GM19438 (cell line): ENCODE results near the gene DNAJC5.
"Not testable (repeated sequence)": the region's sequence is repeated elsewhere in the genome, so short reads cannot be mapped to it uniquely, and the experiment has no call there.

Experiments used
- ATAC-seq: cut with Tn5 transposase; IDR thresholded peaks from one replicate; pipeline ENCODE4 v1.9.1; 2021; ENCODE audit warnings: low read depth; ENCODE audit not compliant: unreplicated experiment

The DNAJC5 gene

DNA sequence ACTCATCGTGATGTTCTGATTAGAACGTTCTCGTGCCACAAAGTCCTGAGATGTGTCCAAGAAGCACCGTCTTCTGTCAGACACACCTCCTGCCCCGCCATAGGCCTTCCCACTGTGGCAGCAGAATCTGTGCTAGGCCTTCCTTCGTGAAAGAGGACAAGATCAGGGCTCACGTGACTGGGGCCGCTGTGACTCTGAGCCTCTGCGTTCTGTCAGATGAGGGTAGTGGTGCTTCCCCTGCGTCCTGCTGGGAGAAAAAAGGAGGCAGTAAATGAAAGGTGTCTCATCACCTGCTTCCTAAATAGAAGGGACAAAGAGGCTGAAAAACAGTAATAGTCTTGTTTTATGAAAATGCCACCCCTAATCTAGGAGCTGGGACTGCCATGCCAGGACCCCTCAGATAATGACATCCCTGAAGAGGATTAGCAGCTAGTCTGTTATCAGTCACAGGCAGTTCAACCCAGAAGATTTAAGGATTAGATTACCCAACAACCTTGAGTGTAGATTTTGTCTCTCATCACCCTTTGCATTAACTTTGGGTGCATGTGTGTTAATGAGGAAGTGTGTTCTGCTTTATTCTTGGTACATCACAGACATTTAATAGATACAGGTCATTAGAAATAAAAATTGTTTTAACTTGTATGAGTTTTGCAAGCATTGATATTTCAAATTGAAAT lies 4.1 kb downstream of the DNAJC5 start:
- ATAC-seq, result no peak

- ATAC-seq, result no peak
These were observed 5.5 kb downstream of the DNAJC5 start for GRCh38 chr20:63900413-63900812.

DNA sequence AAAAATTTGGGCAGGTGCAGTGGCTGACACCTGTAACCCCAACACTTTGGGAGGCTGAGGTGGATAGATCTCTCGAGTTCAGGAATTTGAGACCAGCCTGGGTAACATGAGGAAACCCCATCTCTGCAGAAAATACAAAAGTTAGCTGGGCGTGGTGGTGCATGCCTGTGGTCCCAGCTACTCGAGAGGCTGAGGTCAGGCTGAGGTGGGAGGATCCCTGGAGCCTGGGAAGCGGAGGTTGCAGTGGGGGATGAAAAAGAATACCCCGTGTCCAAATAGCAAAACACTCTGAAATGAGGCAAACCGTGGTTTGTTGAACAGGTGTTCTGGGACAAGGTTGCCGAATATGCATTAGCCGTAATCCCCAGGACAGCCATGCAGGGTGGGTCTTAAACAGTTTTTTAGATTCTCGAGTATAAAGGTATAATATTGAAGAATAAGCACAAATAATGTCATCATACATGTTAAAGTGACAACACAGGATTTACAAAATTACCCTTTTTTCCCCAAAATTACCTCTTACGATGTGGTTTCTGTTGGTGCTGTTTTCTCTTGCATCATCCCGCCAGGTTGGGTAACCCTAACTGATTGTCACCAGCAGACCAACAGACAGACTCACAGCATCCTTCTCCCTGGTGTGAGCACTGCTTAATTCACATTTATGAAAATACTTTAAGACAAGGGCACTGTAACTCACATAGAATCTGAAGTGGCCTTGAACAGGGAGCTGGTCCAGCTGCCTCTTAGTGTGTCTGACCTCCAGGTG lies 9.1 kb downstream of the DNAJC5 start:
- ATAC-seq, result no peak

DNA sequence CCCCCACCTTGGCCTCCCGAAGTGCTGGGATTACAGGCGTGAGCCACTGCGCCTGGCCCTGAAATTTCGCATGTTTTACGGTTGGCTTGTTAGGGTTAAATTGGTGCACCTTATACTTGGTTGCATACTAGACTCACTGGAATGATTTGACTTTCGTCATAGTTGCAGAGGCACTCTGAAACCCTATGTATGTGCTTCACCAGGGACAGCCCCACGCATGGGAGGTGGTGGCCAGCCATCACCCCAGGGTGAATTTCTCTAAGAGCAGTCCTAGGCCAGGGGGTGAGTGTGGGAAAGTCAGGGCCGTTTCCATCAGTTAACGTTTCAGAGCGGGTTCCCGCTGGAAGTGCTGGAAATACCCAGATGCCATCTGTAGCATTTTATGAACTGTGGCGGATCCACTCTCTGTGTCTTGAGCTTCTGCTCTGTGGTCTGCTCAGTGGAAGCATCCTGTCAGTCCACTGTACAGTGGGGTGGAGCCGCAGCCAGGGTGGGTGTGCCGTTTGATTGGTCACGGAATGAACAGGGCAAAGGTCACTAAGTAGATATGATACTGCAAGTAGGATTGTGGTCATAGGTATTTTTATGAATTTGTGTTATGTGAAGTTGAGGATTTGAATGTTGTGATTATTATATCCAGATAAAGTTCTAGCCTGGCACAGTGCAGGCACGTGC lies 13.2 kb downstream of the DNAJC5 start:
- no peak for ATAC-seq

GRCh38 chr20:63911176-63911575 lies 16.2 kb downstream of the DNAJC5 start:
- no peak for ATAC-seq

GRCh38 chr20:63913768-63914167 lies 18.8 kb downstream of the DNAJC5 start:
- ATAC-seq, result no peak

DNA sequence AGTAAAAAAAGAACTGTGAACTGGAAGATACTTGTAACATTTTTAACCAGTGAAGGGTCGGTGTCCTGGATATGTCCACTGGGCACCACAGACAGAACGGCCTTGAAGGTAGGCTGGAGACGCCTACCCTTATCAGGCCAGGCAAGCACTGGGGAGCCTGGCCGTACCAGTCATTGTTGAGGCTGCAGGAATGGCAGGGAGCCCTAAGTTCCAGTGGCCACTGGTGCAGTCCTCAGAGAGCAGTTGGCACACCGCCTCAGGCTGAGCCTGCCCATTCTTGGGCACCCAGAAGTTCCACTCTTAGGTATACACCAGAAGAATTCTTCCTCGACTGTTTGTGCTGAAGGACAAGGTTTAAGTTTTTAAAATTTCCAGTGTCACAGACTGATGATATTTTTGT lies 20.5 kb downstream of the DNAJC5 start:
- ATAC-seq, result no peak

DNA sequence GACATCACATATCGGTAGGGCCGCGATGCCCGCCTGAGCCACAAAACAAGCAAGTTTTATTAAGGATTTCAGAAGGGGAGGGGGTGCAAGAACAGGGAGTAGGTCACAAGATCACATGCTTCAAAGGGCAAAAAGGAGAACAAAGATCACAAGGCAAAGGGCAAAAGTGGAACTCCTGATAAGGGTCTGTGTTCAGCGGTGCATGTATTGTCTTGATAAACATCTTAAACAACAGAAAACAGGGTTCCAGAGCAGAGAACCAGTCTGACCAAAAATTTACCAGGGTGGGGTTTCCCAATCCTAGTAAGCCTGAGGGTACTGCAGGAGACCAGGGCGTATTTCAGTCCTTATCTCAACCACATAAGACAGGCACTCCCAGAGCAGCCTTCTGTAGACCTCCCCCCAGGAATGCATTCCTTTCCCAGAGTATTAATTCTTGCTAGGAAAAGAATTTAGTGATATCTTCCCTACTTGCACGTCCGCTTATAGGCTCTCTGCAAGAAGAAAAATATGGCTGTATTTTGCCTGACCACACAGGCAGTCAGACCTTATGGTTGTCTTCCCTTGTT lies 21.5 kb downstream of the DNAJC5 start:
- ATAC-seq, result not testable (repeated sequence)

DNA sequence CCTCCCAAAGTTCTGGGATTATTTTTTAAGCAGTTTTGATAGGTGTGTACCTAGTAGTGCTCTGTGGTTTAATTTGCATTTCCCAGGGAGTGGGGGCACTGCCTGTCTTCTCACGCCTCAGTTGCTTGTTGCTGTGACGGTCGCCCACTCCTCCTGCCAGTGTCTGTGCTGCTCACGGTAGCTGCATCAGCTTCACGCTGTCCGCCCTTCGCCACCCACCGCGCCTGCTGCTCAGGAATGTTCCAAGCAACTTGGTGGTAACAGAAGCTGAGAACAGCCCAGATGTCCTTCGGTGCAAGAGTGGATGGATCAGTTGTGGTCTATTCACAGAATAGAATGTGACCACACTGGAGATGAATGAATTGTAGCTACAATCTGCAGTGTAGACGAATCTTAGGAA lies 22.9 kb downstream of the DNAJC5 start:
- no peak for ATAC-seq

DNA sequence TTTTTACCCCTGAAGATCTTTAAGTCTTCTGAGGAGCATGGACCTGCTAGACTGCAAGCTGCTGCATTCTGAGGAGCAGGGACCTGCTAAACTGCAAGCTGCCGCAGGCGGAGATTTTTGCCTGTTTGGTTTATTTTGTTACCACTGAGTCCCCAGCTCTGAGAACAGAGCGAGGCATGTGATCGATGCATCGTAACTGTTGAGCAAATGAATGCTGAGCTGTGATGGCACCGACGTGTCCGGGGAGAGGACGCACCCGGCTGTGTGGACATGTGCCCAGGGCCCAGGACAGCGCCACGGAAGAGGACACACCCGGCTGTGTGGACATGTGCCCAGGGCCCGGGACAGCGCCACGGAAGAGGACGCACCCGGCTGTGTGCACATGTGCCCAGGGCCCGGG lies 24.2 kb downstream of the DNAJC5 start:
- ATAC-seq, result no peak

DNA sequence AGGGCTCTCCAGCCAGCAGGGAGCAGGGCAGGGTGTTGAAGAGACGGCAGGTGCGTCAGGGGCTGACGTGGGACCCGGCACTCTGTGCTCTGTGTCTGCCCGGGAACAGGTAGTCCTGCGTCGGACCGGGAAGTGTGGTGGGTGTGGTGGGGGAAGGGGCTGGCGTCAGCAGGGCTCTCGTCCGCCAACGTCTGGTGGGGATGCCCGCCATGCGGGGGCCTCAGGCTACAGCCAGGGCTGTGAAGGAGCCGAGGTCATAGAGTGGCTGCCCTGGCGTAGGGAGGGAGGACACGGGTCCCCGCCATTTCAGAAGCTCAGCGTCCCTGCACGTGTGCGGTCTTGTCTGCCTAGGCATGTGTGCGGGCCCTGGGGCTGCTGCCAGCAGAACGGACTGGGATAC lies 25.3 kb downstream of the DNAJC5 start:
- ATAC-seq, result no peak

DNA sequence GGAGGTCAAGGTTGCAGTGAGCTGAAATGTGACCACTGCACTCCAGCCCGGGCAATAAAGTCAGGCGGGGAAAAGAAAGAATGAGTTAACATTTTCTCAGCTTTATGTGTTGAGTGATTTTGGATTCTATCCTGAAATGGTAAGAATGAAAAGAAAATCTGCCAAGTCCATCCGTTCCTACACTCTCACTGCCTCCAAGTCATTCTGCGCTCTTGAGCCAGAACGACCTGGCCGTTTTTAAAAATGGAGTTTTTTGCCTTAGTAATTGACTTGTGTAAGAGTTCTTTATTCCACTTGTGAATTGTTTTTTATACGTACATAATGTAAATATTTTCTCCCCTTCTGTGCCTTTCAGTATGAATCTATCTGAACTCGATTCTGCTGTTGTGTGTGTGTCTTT lies 28.7 kb downstream of the DNAJC5 start:
- ATAC-seq, result no peak

GRCh38 chr20:63924241-63924640 lies 29.3 kb downstream of the DNAJC5 start:
- no peak for ATAC-seq

GRCh38 chr20:63926298-63926697 lies 31.4 kb downstream of the DNAJC5 start:
- no peak for ATAC-seq

DNA sequence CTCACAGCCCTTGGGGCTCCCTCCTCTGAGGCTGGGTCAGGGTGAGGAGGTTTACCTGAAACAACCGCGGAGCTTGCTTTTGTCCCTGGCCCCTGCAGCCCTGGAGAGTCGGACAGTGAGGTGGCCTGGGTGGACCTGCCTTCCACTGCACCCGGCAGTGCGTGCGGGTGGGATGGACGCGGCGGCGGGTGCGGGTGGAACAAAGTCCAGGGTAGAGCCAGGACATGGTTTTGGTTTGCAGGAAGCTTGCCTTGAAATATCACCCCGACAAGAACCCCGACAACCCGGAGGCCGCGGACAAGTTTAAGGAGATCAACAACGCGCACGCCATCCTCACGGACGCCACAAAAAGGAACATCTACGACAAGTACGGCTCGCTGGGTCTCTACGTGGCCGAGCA lies 34.1 kb downstream of the DNAJC5 start:
- no peak for ATAC-seq

- ATAC-seq, result not testable (repeated sequence)
These were observed 34.6 kb downstream of the DNAJC5 start for GRCh38 chr20:63929473-63929883.

GRCh38 chr20:63930971-63931553 lies 36.1 kb downstream of the DNAJC5 start:
- ATAC-seq, result no peak

GRCh38 chr20:63931735-63932134 lies 36.8 kb downstream of the DNAJC5 start:
- no peak for ATAC-seq

- ATAC-seq, result no peak
These were observed 37.8 kb downstream of the DNAJC5 start for GRCh38 chr20:63932606-63933160.

DNA sequence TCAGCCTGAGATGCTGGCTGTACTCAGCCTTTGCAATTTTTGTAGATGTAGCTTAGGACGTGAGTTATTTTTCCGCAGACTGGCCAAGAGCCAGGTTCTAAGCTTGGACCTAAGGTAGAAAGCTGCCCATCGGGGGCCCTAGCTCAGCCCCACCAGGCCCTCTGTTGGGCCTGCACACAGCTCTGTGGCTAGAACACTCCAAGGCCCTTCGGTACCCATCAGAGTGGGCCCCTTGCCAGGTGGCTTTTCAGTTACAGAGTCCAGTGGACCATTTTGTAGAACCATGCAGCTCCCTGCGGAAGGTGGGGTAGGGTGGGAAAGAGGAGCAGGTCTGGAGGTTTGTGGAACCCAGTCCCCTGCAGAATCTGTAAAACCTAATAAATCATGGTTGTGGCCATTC lies 38.7 kb downstream of the DNAJC5 start:
- ATAC-seq, result no peak
